Stomach smooth muscle (tissue), 2 donors: ENCODE results near the gene SULT2B1.

Source experiments
- H3K27ac ChIP-seq: one replicate; pipeline ENCODE4 v1.7.0; 2013; ENCODE audit warnings: mild to moderate bottlenecking, low read length, inconsistent platforms
- H3K27me3 ChIP-seq, 2 donors: one replicate each; pipeline ENCODE4 v1.7.0; 2013; ENCODE audit warnings: low read length in 2 of 2; ENCODE audit not compliant: insufficient read depth in 2 of 2, control insufficient read depth in 1 of 2
- H3K36me3 ChIP-seq, 2 donors: one replicate each; pipeline ENCODE4 v1.7.0; 2013; ENCODE audit warnings: low read length in 2 of 2; ENCODE audit not compliant: control insufficient read depth in 2 of 2, insufficient read depth in 2 of 2
- H3K4me1 ChIP-seq: one replicate; pipeline ENCODE4 v1.7.0; 2013; ENCODE audit warnings: low read length; ENCODE audit not compliant: control insufficient read depth, insufficient read depth
- H3K4me3 ChIP-seq, 2 donors: one replicate each; pipeline ENCODE4 v1.7.0; 2013; ENCODE audit warnings: low read length in 2 of 2
- H3K9ac ChIP-seq, 2 donors: one replicate each; pipeline ENCODE4 v1.7.0; 2013; ENCODE audit warnings: low read length in 2 of 2, mild to moderate bottlenecking in 1 of 2
- H3K9me3 ChIP-seq, 2 donors: one replicate each; pipeline ENCODE4 v1.7.0; 2013; ENCODE audit warnings: low read length in 2 of 2; ENCODE audit not compliant: control insufficient read depth in 2 of 2
- donor health status: healthy.
- donor health status: Pancreatic carcinoma.

SULT2B1 gene

GRCh38 chr19:48646001-48646721 lies 94.2 kb downstream of the SULT2B1 start, which contains the start of gene CA11:
TSS of gene CA11 (minus strand) at chr19:48646187. CDS start at chr19:48645632, 555 bp downstream.
- Histone ChIP-seq H3K36me3 (no peaks in the 10 kb centered on the region), H3K27me3 (no peaks in the 10 kb centered on the region), H3K27ac (peak within 1 kb of the TSS; percentile 92), H3K9me3 (no peaks in the 10 kb centered on the region), H3K4me1 (peaks cover 16% of the 10 kb centered on the region), H3K4me3 (peak within 1 kb of the TSS; percentile 79 to 87), H3K9ac (peak within 1 kb of the TSS; percentile 76)

- Histone ChIP-seq H3K36me3 (no peaks in the 10 kb centered on the region), H3K4me1 (peaks cover 16% of the 10 kb centered on the region), H3K9me3 (no peaks in the 10 kb centered on the region), H3K27me3 (no peaks in the 10 kb centered on the region), H3K4me3 (peak overlapping the region in 1 of 2 donors; percentile 35), H3K9ac (peak overlapping the region in 1 of 2 donors; percentile 76), H3K27ac (peak overlapping the region; percentile 92)
Measured at GRCh38 chr19:48646722-48647216, 94.8 kb downstream of the SULT2B1 start.

GRCh38 chr19:48648134-48648533 lies 96.2 kb downstream of the SULT2B1 start:
- no peaks in the 10 kb centered on the region for H3K27me3 ChIP-seq
- H3K27ac ChIP-seq = no peak overlapping the region
- no peaks in the 10 kb centered on the region for H3K36me3 ChIP-seq
- no peaks in the 10 kb centered on the region for H3K9me3 ChIP-seq
- no peak overlapping the region for H3K4me3 ChIP-seq
- peaks cover 16% of the 10 kb centered on the region for H3K4me1 ChIP-seq
- H3K9ac ChIP-seq = no peak overlapping the region
